HG02884 (cell line): ENCODE data around the gene WASL.

Source experiments
- ATAC-seq: cut with Tn5 transposase; IDR thresholded peaks from one replicate; pipeline ENCODE4 v1.9.1; 2021; ENCODE audit warnings: mild to moderate bottlenecking, moderate library complexity; ENCODE audit not compliant: unreplicated experiment

WASL gene

DNA sequence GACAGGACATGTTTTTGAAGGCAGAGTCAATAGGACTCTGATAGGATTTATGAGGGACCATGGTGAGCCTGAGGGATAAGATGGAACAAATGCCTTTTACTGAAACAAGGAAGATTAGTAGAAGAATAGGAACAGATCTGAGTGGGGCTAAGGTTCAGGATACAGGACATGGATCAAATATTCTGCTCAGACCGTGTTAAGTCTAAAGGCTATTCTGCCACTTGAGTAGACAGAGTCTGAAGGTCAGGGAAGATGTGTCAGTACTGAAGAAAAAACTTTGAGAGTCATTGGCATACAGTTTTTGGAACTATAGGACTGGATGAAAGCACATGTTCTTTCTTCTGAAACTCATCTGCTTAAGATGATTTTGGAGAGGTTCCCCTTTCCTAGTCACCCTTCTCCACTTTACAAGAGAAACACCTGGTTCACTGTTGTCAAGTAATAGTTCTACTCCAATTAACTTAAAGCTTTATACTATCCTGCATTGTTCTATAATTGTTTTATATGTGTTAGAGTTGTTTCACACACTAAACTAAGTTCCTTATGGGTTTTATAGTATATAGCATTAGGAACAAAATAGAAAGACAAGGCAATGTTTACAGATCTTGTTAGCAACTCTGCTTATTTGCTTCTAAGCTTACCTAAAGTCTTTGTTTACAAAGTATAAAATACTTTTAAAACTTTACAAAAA is 43.4 kb downstream of the WASL start:
- ATAC-seq = no peak

GRCh38 chr7:123695944-123696677 is 52.7 kb downstream of the WASL start:
- no peak for ATAC-seq

GRCh38 chr7:123692471-123692877 is 56.3 kb downstream of the WASL start:
- no peak for ATAC-seq

GRCh38 chr7:123690550-123690949 is 58.3 kb downstream of the WASL start:
- ATAC-seq = no peak

- ATAC-seq = no peak
Measured at GRCh38 chr7:123689250-123689649, 59.6 kb downstream of the WASL start.

GRCh38 chr7:123687727-123688126 is 61.1 kb downstream of the WASL start:
- no peak for ATAC-seq

DNA sequence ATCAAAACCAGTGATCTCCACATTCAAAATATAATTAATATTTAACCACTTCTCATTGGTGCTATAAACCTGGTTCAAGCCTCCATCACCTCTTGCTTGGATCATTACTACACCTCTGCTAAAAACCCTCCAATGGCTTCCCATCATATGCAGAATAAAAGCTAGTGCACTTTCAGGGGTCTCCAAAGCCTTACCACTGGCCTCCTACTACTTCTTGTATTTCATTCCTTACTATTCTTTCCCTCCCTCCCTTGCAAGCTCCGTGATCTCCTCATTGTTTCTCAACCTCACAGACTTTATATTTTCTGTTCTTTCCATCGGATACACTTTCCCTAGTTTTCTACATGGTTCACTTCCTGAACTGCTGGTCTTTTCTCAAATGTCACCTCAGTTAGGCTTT is 61.6 kb downstream of the WASL start:
- no peak for ATAC-seq

GRCh38 chr7:123682690-123683089 is 66.1 kb downstream of the WASL start:
- ATAC-seq = no peak

- no peak for ATAC-seq
Measured at GRCh38 chr7:123681561-123681960, 67.2 kb downstream of the WASL start.

GRCh38 chr7:123680580-123680979 is 68.2 kb downstream of the WASL start:
- ATAC-seq = no peak

DNA sequence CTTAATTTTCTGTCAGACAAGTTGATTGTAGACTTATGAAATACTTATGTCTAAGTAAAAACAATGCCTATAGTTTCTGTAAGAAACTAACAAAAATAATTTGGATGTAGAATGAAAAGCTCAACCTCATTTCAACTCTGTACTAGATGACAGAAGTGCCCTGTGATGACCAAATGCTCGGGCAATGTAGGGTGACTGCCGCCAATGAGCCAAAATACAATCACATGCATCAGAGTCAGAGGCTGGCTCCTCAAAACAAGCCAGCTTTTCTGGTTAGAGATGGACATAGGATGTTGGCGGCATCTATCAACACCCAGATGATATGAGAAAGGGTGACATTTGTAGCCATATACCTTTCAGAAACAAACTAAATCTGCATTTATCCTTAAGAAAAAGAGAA is 69.2 kb downstream of the WASL start:
- no peak for ATAC-seq

- no peak for ATAC-seq
Measured at GRCh38 chr7:123677061-123677715, 71.6 kb downstream of the WASL start.

DNA sequence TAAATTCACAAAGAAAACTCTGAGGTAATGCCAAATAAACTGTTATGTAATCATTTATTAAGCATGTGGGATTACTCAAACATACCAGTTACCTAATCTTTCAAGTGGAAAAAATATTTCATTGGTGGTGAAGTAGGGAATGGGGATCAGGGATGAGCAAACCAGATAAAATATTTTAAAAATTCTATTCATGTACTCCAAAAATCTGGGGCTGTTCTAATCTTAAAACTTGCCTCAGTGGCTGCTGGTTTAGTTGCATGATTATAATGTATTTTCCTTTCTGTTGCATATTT is 73.7 kb downstream of the WASL start:
- ATAC-seq = no peak

GRCh38 chr7:123674399-123675180 is 74.2 kb downstream of the WASL start:
- ATAC-seq = no peak

GRCh38 chr7:123673752-123674398 is 74.9 kb downstream of the WASL start:
- no peak for ATAC-seq

- no peak for ATAC-seq
Measured at GRCh38 chr7:123673137-123673732, 75.6 kb downstream of the WASL start.

- no peak for ATAC-seq
Measured at GRCh38 chr7:123669485-123669884, 79.3 kb downstream of the WASL start.

- no peak for ATAC-seq
Measured at GRCh38 chr7:123666492-123666891, 82.3 kb downstream of the WASL start.

DNA sequence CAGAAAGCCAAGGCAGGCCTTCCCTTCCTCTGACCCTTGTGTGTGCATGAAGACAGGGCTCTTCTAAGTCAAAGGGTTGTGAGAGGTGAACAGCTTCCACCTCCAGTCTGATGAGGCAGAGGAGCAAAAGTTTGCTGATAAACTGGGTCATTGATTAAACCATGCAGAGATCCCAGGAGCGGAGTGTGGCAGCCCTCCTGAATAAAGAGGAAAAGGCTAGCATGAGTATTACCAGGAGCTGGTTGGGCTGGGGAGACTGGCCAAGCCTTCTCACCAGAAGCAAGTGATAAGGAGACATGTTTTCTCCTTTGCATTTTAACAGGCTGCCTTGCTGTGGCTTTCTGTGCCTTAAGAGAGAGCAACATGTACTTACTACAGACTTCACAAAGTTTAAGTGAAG is 82.9 kb downstream of the WASL start:
- no peak for ATAC-seq

- ATAC-seq = no peak
Measured at GRCh38 chr7:123665157-123665556, 83.6 kb downstream of the WASL start.

DNA sequence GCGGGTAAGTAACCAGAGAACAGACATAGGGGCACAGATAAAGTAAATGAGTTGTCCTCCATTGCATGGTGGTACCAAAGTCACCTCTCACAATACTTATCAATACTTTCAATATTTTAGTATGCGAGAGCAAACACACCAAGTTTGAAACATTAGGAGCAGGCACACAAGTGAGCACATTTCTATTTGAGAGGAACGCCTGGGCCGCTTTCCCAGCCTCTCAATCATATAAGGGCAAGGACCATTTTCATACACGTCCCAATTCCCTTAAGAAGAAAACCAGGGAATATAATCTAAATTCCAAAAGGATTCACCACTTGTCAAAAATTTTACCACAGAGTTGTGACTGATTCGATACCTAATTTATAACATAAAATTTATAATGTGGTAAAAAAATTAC is 85.6 kb downstream of the WASL start:
- no peak for ATAC-seq
